GM21576 (cell line): ENCODE data around the gene TCERG1L.

Experiments
- ATAC-seq: cut with Tn5 transposase; IDR thresholded peaks from one replicate; pipeline ENCODE4 v1.9.1; 2021; ENCODE audit warnings: mild to moderate bottlenecking, moderate library complexity; ENCODE audit not compliant: unreplicated experiment

TCERG1L gene

GRCh38 chr10:131231323-131231964 lies 80.1 kb downstream of the TCERG1L start:
- no peak for ATAC-seq

DNA sequence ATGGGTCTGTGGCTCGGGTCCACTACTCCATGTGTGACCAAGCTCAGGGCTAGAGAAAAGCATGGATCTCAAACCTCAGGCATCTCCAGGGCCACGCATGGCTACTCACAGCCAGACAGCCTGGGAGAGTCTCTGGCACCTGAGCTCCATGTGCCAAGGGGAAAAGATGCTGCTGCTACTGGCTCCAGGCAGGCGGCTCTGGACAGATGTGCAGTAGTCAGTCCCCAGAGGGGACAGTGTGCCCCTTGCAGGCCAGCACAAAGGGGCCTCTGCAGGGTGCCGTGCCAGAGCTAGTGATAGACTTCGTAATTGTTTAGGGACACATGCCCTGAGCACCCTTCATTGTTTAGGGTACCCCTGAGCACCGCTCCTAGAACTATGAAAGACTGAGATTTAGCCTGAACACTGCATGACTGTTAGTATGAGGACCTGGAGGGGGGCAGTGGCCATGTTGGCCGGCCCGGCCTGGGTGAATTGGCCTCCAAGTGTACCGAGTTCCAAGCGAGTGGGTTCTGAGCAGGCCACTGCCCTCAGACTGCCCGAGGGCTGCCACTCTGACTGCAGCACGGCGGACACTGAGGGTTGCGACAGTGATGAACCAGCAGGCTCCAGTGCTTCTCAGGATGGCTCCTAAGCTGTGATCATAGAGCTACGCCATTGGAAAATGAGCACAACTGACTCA lies 80.7 kb downstream of the TCERG1L start:
- ATAC-seq = no peak

GRCh38 chr10:131230166-131230565 lies 81.4 kb downstream of the TCERG1L start:
- ATAC-seq = no peak

DNA sequence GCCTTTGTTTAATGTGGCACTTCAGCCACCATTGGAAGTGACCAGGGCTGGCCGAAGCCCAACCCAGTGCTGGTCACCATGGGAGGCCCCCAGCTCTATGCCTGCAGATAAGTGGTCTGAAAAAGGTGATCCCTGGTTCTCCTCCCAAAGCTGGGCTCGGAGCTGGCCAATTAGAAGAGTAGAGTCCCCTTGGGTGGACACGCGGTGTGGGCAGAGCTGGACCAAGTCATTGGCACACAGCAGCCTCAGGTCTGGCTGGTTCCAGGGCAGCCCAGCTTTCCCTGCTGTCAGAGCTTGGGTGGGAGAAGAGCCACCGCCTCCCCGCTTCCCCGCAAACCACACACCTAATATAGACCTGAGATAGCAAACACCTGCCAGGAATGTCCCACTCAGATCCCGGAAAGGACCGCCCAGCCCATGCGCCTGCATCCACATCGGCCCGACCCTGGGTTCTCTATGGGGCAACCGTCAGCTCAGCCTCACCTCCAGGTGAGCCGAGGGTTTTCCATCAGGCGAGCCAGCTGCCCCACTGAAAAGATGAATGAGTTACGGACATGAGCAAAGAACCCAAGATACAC lies 84.3 kb downstream of the TCERG1L start:
- ATAC-seq = no peak

- no peak for ATAC-seq
Measured at GRCh38 chr10:131226446-131227162, 84.9 kb downstream of the TCERG1L start.

- ATAC-seq = no peak
Measured at GRCh38 chr10:131224106-131224505, 87.4 kb downstream of the TCERG1L start.

- no peak for ATAC-seq
Measured at GRCh38 chr10:131223422-131223821, 88.1 kb downstream of the TCERG1L start.

GRCh38 chr10:131222986-131223385 lies 88.5 kb downstream of the TCERG1L start:
- ATAC-seq = no peak

DNA sequence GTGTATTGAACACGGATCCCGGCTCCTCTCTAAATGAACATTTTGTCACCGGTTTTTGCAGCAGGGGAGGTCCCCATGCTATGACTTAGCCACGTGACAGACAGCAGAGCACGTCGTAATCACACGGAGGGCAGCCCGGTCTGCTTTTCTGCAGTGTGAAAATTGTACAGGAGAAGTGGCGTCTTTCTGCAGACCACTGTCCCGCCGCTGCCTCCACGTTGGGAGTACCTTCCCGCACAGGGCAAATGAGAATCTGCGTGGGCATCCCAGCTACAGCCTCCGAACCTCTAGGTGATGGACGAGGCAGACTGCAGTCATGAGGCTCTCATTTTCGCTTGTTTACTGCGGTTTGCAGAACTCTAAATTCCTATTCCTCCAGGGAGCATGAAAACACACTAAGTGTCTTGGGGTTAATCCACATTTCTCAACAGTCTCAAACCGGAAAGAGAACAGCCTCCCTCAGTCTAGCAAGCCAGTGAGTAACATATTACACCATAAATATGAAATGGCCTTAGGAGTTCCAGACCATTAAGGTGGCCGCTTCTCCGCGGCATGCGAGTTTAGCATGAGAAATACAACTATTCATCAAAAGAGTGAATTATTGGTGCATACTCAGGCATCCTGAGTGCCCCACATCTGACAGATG lies 89.8 kb downstream of the TCERG1L start:
- ATAC-seq = no peak

GRCh38 chr10:131220601-131221171 lies 90.8 kb downstream of the TCERG1L start:
- no peak for ATAC-seq

- no peak for ATAC-seq
Measured at GRCh38 chr10:131219955-131220489, 91.5 kb downstream of the TCERG1L start.

DNA sequence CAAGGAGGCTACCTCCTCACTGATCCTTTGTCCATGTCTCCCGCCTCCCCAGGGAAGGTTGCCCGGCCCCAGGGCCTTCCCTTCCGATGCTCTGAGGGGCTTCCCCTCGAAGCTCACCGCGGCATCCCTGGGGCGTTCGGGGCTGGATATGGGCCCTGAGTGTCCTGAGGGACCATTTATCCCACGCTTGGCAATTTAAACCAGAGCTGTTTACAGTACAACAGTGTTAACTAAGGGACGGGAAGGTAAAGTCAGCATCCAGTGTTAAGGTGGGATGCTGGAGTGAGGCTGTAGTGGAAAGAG lies 92.0 kb downstream of the TCERG1L start:
- ATAC-seq = no peak

GRCh38 chr10:131218811-131219583 lies 92.5 kb downstream of the TCERG1L start:
- no peak for ATAC-seq

GRCh38 chr10:131216681-131217230 lies 94.8 kb downstream of the TCERG1L start:
- no peak for ATAC-seq

DNA sequence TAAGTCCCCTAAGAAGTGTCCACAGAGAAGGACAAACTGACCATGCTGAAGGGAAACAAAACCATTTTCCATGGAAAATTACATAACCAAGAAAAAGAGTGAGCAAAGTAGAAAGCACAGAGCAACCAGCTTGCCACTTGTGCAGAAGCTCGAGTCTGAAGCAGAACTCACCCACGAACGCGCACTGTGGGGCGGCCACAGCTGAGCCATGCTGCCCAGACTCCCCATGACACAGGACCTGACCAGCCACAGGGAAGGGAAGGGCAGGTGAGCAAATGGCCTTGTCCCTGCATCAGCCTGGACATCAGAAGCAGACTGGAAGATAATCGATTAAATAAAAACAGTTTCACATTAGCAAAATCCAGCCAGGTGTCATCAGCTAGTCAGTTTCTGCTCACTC lies 95.7 kb downstream of the TCERG1L start:
- ATAC-seq = no peak

DNA sequence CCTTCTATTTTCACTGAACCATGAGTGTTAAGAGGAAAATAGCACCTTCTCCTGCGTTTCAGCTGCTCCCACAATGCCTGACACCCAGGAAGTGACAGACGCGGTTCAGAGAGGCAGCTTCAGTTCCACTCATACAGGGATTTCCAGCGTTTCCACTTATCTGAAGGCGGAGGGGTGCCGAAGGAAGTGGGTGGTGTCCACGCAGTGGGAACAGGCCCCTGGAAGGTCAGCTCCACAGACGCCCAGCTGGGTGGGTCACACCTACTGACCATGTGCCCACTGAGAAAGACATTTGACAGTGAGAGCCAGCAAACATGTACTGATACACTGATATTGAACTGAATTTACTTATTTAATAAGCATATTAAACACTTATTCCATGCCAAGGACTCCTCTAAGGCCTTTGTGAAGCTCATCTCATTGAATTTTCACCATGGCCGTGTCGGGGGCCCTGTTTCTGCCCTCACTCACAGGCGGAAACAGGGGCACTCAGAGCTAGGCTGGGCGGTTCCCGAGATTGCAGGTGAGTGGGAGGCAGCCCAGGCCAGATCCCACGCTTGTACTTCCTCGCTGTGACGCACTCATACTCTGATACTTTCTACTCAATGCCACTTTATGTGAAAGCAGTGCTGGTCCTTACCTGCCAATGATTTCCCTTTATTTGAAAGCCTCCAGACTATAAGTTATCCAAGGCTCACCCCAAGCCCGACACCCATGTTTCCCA lies 96.8 kb downstream of the TCERG1L start:
- ATAC-seq = no peak

GRCh38 chr10:131213741-131214505 lies 97.6 kb downstream of the TCERG1L start:
- no peak for ATAC-seq

DNA sequence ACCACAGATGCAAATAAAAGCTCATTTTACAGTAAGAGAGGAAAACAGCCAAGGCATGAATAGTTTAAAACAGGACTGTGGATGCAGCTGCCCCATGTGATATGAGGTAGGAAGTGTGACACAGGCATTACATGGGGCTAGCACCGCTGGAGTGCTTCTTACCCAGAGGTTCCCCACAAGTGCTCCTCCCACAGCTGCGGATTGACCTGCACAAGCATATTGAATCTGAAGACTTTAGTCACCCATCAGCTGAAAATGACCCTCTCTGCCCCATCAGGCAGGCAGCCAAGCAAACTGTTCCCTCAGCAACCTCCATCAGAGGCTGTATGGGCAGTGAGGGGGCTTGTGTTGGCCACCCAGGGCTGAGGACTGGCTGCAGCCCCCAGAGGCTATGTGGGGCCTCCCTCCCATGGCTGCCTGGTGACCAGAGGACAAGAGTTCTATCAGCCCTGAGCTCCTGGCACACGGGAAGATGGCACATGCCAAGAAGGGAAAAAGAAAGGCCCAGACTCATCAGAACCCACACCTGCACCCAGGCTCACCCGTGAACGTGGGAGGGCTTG lies 98.7 kb downstream of the TCERG1L start:
- ATAC-seq = no peak
